Activated B cell treated with CpG ODN at 0.5 μM for 24 hours (primary cell): ENCODE data around the gene YARS1. TPM values are rescaled to one million over a fixed set of nuclear protein-coding genes. Genes with fewer than 3 reads are reported as not detected.

ENCODE experiments used
- ATAC-seq: fragments of 200-7000 bp; cut with Tn5 transposase; one replicate; pipeline ENCODE4 v1.10.0; 2021; ENCODE audit warnings: low read depth, mild to moderate bottlenecking, moderate library complexity
- CTCF ChIA-PET: fragments of 350-600 bp; sonication (Branson Sonifier 250); formaldehyde crosslinking; loops from one replicate; lab custom pipeline; 2021; ENCODE audit warnings: antibody characterized with exemption; lab: Charles Lee
- POLR2A ChIA-PET: fragments of 350-600 bp; sonication (Branson Sonifier 250); formaldehyde crosslinking; loops from one replicate; lab custom pipeline; 2021; ENCODE audit warnings: antibody characterized with exemption; lab: Charles Lee
- DNase-seq: peaks from one replicate; pipeline ENCODE4 v3.0.0; 2022
- H3K27ac Mint-ChIP-seq: one replicate; pipeline ENCODE4 v1.8.0; 2020; ENCODE audit warnings: mixed read lengths
- H3K27me3 Mint-ChIP-seq: one replicate; pipeline ENCODE4 v1.8.0; 2021; ENCODE audit warnings: mixed read lengths
- H3K36me3 Mint-ChIP-seq: one replicate; pipeline ENCODE4 v1.8.0; 2021; ENCODE audit warnings: low read depth, mixed read lengths
- H3K4me1 Mint-ChIP-seq: one replicate; pipeline ENCODE4 v1.8.0; 2021; ENCODE audit warnings: mixed read lengths
- H3K4me3 Mint-ChIP-seq: one replicate; pipeline ENCODE4 v1.8.0; 2020; ENCODE audit warnings: mild to moderate bottlenecking, mixed read lengths
- H3K9me3 Mint-ChIP-seq: one replicate; pipeline ENCODE4 v1.8.0; 2020; ENCODE audit warnings: mixed read lengths
- CTCF ChIP-seq: fragments of 200-600 bp; IDR thresholded peaks from one replicate; pipeline ENCODE4 v1.8.0; 2022; ENCODE audit warnings: antibody characterized with exemption, mild to moderate bottlenecking
- intact Hi-C: fragments of 100-400 bp; cut with micrococcal nuclease; formaldehyde crosslinking; loops from one replicate; pipeline ENCODE4 v1.15.1; 2024
- total RNA-seq: library from RNA; stranded (reverse); gene quantifications from 2 replicates; pipeline ENCODE4 v1.2.3, GENCODE V29; 2022

The YARS1 gene
- total RNA-seq, 1 donor from 2014 or later: 232 TPM

DNA sequence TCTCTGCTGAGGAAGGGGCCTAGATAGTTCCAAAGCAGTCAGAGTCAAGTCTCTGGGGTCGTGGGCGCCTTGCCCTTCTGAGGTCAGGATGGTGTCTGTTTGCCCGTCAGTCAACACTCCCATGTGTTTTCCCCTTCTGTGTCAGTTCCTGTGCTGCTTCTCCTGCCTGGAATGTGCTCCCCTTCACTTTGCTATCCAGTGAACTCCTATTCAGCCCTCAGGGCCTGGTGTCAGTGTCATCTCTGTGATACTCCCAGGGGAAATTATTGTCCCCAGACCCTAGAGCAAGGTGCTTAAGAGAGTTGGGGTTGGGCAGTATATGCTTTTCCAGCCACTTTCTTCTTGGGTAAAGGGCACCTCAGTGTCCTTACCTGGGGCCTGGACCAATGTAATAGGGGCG is 68.8 kb downstream of the YARS1 start:
- H3K4me3 Mint-ChIP-seq: no peak overlapping the region
- no peak for TF ChIP-seq CTCF

GRCh38 chr1:32746130-32746529 is 71.0 kb downstream of the YARS1 start:
- intact Hi-C loops: no loop called here
- ATAC-seq (no peak), DNase-seq (no peak)
- H3K36me3 Mint-ChIP-seq: no peaks in the 10 kb centered on the region
- no peak overlapping the region for H3K4me3 Mint-ChIP-seq
- POLR2A ChIA-PET: no interaction called here
- CTCF ChIA-PET: no interaction called here
- peaks cover 18% of the 10 kb centered on the region for H3K27me3 Mint-ChIP-seq
- peaks cover 2% of the 10 kb centered on the region for H3K4me1 Mint-ChIP-seq
- no peak overlapping the region for H3K27ac Mint-ChIP-seq
- TF ChIP-seq CTCF: no peak
- no peaks in the 10 kb centered on the region for H3K9me3 Mint-ChIP-seq

More for the DNA sequence above, 68.8 kb downstream of the YARS1 start:
- intact Hi-C loops: no loop called here
- POLR2A ChIA-PET: no interaction called here
- Mint-ChIP-seq H3K27ac (no peak overlapping the region), H3K9me3 (no peaks in the 10 kb centered on the region), H3K4me1 (peaks cover 3% of the 10 kb centered on the region), H3K27me3 (peaks cover 20% of the 10 kb centered on the region), H3K36me3 (no peaks in the 10 kb centered on the region)
- CTCF ChIA-PET: no interaction called here
- ATAC-seq (no peak), DNase-seq (no peak)

- intact Hi-C loops: no loop called here
- Mint-ChIP-seq H3K4me1 (peaks cover 2% of the 10 kb centered on the region), H3K36me3 (no peaks in the 10 kb centered on the region), H3K9me3 (no peaks in the 10 kb centered on the region), H3K27ac (no peak overlapping the region), H3K4me3 (no peak overlapping the region), H3K27me3 (peaks cover 16% of the 10 kb centered on the region)
- DNase-seq: no peak
- no peak for ATAC-seq
- POLR2A ChIA-PET: no interaction called here
- TF ChIP-seq CTCF: no peak
- CTCF ChIA-PET: no interaction called here
Measured at GRCh38 chr1:32744071-32744425, 73.1 kb downstream of the YARS1 start.

DNA sequence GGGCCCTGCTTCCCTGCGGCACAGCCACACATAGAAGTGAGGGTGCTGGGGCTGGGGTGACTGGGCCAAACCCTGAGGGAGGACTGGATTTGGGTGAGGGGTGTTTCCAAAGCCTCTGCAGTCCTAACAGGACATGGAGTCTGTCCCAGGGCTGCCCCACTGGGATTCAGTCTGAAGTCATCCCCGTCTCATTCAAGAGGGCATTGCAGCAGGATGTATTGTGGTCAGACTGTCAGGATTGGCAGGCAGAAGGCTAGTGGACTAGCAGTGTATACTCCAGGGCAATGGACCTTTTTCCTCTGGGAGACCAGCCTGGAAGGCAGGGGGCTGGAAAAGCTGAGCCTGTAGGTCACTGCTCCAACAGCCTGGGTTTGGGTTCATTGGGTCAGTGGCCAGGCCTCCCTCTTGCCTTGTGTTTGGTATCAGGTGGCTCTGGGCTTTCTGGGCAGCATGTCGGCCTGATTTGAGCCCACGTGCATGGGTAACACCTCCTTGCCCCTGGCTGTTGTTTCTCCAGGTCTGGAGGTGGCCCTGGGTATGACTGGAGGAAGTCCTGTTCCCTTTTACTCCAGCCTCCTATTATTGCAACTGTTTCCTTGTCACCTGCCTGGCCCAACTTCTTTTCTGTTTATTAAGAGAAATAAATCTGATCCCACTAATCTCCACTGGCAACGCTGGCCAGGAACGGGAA is 73.6 kb downstream of the YARS1 start:
- no peak overlapping the region for H3K4me3 Mint-ChIP-seq
- no peaks in the 10 kb centered on the region for H3K9me3 Mint-ChIP-seq
- intact Hi-C loops: no loop called here
- ChIA-PET CTCF (no interaction called here), POLR2A (no interaction called here)
- H3K4me1 Mint-ChIP-seq: peaks cover 2% of the 10 kb centered on the region
- no peak for TF ChIP-seq CTCF
- H3K27me3 Mint-ChIP-seq: peaks cover 16% of the 10 kb centered on the region
- no peak overlapping the region for H3K27ac Mint-ChIP-seq
- no peak for DNase-seq
- ATAC-seq: no peak
- H3K36me3 Mint-ChIP-seq: no peaks in the 10 kb centered on the region

- Mint-ChIP-seq H3K27ac (no peak overlapping the region), H3K4me3 (peak overlapping the region; percentile 38), H3K9me3 (no peaks in the 10 kb centered on the region), H3K27me3 (peaks cover 16% of the 10 kb centered on the region), H3K36me3 (no peaks in the 10 kb centered on the region), H3K4me1 (peaks cover 2% of the 10 kb centered on the region)
- intact Hi-C loops: no loop called here
- TF ChIP-seq CTCF: no peak
- ATAC-seq: no peak
- CTCF ChIA-PET: no interaction called here
- POLR2A ChIA-PET: no interaction called here
- DNase-seq: no peak
Measured at GRCh38 chr1:32742956-32743355, 74.2 kb downstream of the YARS1 start.
